ENCODE results near the gene ASCC2.

GRCh38 chr22:29813563-29813962, 24.5 kb downstream of the ASCC2 start:
- TF ChIP-seq CTCF (IDR thresholded peaks at IDR 0.05 in 4 of 5, conservative IDR thresholded peaks at IDR 0.05 in 1 of 5) = peak in 1 of 5 experiments; percentile 19
- no peak for TF ChIP-seq POLR2A (IDR thresholded peaks at IDR 0.05)

All from gastrocnemius medialis (tissue), 4 donors.